Fibroblast of lung (primary cell): ENCODE measurements around the gene TMED8. TPM values are rescaled to one million over a fixed set of nuclear protein-coding genes. Genes with fewer than 3 reads are reported as not detected.

Source experiments
- DNase-seq, 2 donors: peaks; one replicate each; pipeline versions ENCODE4 v3.0.0 to v3.0.0-alpha.2; 2010; ENCODE audit warnings: low read depth in 2 of 2
- H2AFZ ChIP-seq: 2 replicates; pipeline ENCODE4 v1.5.1; 2012; ENCODE audit warnings: low read length, control low read depth, inconsistent platforms
- H3K27ac ChIP-seq: 2 replicates; pipeline ENCODE4 v1.5.1; 2011; ENCODE audit warnings: low read length, control low read depth; ENCODE audit not compliant: insufficient read depth
- H3K27me3 ChIP-seq: 2 replicates; pipeline ENCODE4 v1.5.1; 2011; ENCODE audit warnings: mild to moderate bottlenecking, low read length; ENCODE audit not compliant: control insufficient read depth, insufficient read depth
- H3K36me3 ChIP-seq: 2 replicates; pipeline ENCODE4 v1.5.1; 2011; ENCODE audit warnings: low read length; ENCODE audit not compliant: control insufficient read depth, insufficient read depth
- H3K4me1 ChIP-seq: 2 replicates; pipeline ENCODE4 v1.5.1; 2011; ENCODE audit warnings: low read length; ENCODE audit not compliant: control insufficient read depth, insufficient read depth; ENCODE audit errors: extremely low read depth
- H3K4me2 ChIP-seq: 2 replicates; pipeline ENCODE4 v1.5.1; 2011; ENCODE audit warnings: low read length, control low read depth; ENCODE audit not compliant: insufficient read depth; ENCODE audit errors: extremely low read depth
- H3K4me3 ChIP-seq, 4 experiments: fragments of 200-600 bp in 1 of 4; sonication (generic) in 1 of 4; replicated peaks in 1 of 4; 2 replicates each; pipeline ENCODE4 v1.5.1; 2011 to 2016; ENCODE audit warnings: low read length in 4 of 4, low read depth in 3 of 4, mild to moderate bottlenecking in 3 of 4, control low read depth in 2 of 4, inconsistent platforms in 1 of 4, mixed read lengths in 1 of 4; ENCODE audit not compliant: insufficient read depth in 1 of 4; ENCODE audit errors: control extremely low read depth in 1 of 4
- H3K79me2 ChIP-seq: 2 replicates; pipeline ENCODE4 v1.5.1; 2012; ENCODE audit warnings: mild to moderate bottlenecking, low read length, inconsistent platforms; ENCODE audit not compliant: control insufficient read depth, insufficient read depth
- H3K9ac ChIP-seq: 2 replicates; pipeline ENCODE4 v1.5.1; 2011; ENCODE audit warnings: mild to moderate bottlenecking, low read length, control low read depth; ENCODE audit not compliant: insufficient read depth
- H3K9me3 ChIP-seq: 2 replicates; pipeline ENCODE4 v1.5.1; 2012; ENCODE audit warnings: low read depth, low read length; ENCODE audit not compliant: control insufficient read depth, insufficient read depth
- H4K20me1 ChIP-seq: 2 replicates; pipeline ENCODE4 v1.5.1; 2011; ENCODE audit warnings: low read length; ENCODE audit not compliant: control insufficient read depth, insufficient read depth; ENCODE audit errors: extremely low read depth
- EZH2 ChIP-seq: IDR thresholded peaks from 2 replicates; pipeline ENCODE4 v1.5.1; 2012; ENCODE audit warnings: low read length, control low read depth, mild to moderate bottlenecking; ENCODE audit errors: missing control alignments
- polyA plus RNA-seq, 2 donors: library from polyadenylated mRNA; depleted of rRNA in 1 of 2; stranded (reverse) in 1 of 2; unstranded in 1 of 2; fragments of >200 nt; gene quantifications; 2 replicates each; pipeline ENCODE4 v1.2.1, GENCODE V29; 2011 to 2012; ENCODE audit warnings: missing spikeins in 1 of 2
- total RNA-seq: library from RNA; depleted of rRNA; stranded (reverse); fragments of >200 nt; gene quantifications from 2 replicates; pipeline ENCODE4 v1.2.1, GENCODE V29; 2014
- TF ChIP-seq, protein P1 (sequence below), 2 donors: IDR thresholded peaks in 1 of 2; conservative IDR thresholded peaks in 1 of 2; 1 replicate in 1 of 2; 2 replicates in 1 of 2; pipeline ENCODE4 v1.5.1; 2011 to 2012; ENCODE audit warnings: low read length in 2 of 2, control low read depth in 1 of 2, inconsistent platforms in 1 of 2, low read depth in 1 of 2, mild to moderate bottlenecking in 1 of 2

Gene TMED8
- total and polyA plus RNA-seq, 2 donors (not counting 1 experiment from before 2014, with no cell fraction given), result 7.0 to 7.4 TPM

DNA sequence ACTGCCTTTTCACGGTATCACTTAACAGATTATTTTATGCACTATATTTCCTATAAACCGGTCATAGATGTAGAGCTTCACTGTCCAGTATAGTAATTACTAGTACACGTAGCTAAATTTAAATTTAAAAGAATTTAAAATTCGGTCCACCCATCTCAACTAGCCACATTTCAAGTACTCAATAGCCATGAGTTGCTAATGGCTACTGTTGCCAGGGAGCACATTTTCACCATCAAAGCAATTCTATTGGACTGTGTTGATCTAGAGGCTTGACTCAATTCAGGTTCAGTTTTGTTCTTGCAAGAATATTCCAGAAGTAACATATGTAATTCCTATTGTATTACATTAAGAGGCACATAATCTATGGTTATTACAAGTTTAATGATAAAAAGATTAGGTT is 20.0 kb downstream of the TMED8 start:
- Histone ChIP-seq H3K27ac (no peak overlapping the region), H3K4me3 (no peak overlapping the region), H2AFZ (no peak overlapping the region), H3K9ac (no peak overlapping the region), H3K36me3 (no peaks in the 10 kb centered on the region), H3K9me3 (no peaks in the 10 kb centered on the region), H3K4me1 (no peaks in the 10 kb centered on the region), H4K20me1 (no peaks in the 10 kb centered on the region), H3K27me3 (no peaks in the 10 kb centered on the region), H3K79me2 (no peaks in the 10 kb centered on the region), H3K4me2 (no peak overlapping the region)
- no peak for DNase-seq
- TF ChIP-seq EZH2, result no peak
- TF ChIP-seq, protein P1, sequence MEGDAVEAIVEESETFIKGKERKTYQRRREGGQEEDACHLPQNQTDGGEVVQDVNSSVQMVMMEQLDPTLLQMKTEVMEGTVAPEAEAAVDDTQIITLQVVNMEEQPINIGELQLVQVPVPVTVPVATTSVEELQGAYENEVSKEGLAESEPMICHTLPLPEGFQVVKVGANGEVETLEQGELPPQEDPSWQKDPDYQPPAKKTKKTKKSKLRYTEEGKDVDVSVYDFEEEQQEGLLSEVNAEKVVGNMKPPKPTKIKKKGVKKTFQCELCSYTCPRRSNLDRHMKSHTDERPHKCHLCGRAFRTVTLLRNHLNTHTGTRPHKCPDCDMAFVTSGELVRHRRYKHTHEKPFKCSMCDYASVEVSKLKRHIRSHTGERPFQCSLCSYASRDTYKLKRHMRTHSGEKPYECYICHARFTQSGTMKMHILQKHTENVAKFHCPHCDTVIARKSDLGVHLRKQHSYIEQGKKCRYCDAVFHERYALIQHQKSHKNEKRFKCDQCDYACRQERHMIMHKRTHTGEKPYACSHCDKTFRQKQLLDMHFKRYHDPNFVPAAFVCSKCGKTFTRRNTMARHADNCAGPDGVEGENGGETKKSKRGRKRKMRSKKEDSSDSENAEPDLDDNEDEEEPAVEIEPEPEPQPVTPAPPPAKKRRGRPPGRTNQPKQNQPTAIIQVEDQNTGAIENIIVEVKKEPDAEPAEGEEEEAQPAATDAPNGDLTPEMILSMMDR (conservative IDR thresholded peaks at IDR 0.05 in 1 of 2, IDR thresholded peaks at IDR 0.05 in 1 of 2; ENCODE audit: low read depth in 1 of 2, low read length in 2 of 2), result no peak

DNA sequence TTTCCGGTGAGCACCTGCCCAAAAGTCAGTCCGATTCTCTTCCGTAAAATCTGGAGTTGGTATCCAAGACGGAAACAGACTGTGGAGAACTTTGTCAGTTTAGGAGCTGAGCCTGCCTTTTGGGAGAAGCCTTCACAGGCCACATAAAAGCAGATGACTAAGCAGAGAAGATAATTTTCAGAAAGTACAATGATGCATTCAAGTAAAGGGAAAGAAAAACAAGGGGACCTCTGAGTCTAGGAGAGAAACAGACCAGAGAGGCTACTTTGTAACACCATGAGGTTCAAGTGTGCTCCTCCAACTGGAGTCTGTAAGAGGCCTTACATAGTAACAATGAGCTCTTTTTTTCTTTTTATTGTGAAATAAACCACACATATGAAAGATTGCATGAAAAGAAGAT is 21.1 kb downstream of the TMED8 start:
- H3K9ac ChIP-seq, result no peak overlapping the region
- H3K27me3 ChIP-seq, result no peaks in the 10 kb centered on the region
- no peak overlapping the region for H3K27ac ChIP-seq
- DNase-seq, result no peak
- no peaks in the 10 kb centered on the region for H3K4me1 ChIP-seq
- TF ChIP-seq, protein P1 (conservative IDR thresholded peaks at IDR 0.05 in 1 of 2, IDR thresholded peaks at IDR 0.05 in 1 of 2; ENCODE audit: low read depth in 1 of 2, low read length in 2 of 2), result no peak
- no peak for TF ChIP-seq EZH2
- no peaks in the 10 kb centered on the region for H3K36me3 ChIP-seq
- no peak overlapping the region for H3K4me2 ChIP-seq
- no peaks in the 10 kb centered on the region for H3K9me3 ChIP-seq
- no peaks in the 10 kb centered on the region for H4K20me1 ChIP-seq
- no peak overlapping the region for H2AFZ ChIP-seq
- H3K4me3 ChIP-seq, result no peak overlapping the region
- H3K79me2 ChIP-seq, result no peaks in the 10 kb centered on the region

DNA sequence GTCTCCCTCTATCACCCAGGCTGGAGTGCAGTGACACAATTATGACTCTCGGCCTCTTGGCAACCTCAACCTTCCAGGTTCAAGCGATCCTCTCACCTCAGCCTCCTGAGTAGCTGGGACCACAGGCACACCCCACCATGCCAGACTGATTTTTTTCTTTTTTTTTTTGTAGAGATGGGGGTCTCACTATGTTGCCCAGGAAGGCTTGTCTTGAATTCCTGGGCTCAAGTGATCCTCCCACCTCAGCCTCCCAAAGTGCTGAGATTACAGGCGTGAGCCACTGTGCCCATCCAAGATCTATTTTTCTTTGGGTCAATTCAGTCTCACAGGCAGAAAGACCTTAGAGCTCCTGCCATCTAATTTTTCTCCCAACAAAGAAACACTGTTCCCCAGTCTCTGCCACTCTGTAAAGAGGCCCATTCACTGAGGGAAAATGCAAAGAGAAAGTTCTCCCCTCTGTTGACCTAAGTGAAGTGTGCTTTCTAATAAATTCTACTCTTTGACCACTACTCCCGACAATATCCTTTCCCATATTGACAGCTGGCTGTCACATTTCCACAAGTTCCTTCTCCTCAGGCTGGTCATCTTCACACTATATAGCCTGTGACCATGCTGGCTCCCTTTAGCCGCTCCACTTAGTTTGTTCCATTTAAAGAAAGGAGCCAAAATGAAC is 23.3 kb downstream of the TMED8 start:
- Histone ChIP-seq H3K27ac (no peak overlapping the region), H3K27me3 (no peaks in the 10 kb centered on the region), H3K4me1 (no peaks in the 10 kb centered on the region), H4K20me1 (no peaks in the 10 kb centered on the region), H3K79me2 (no peaks in the 10 kb centered on the region), H3K4me2 (no peak overlapping the region), H3K9me3 (no peaks in the 10 kb centered on the region), H3K36me3 (no peaks in the 10 kb centered on the region), H2AFZ (no peak overlapping the region), H3K9ac (no peak overlapping the region), H3K4me3 (no peak overlapping the region)
- TF ChIP-seq EZH2, result no peak
- TF ChIP-seq, protein P1 (conservative IDR thresholded peaks at IDR 0.05 in 1 of 2, IDR thresholded peaks at IDR 0.05 in 1 of 2; ENCODE audit: low read depth in 1 of 2, low read length in 2 of 2), result no peak
- DNase-seq, result no peak
